Activated naive CD8-positive, alpha-beta T cell treated with anti-CD3 and anti-CD28 coated beads for 36 hours (primary cell): ENCODE data around the gene ZNF669. TPM values are rescaled to one million over a fixed set of nuclear protein-coding genes. Genes with fewer than 3 reads are reported as not detected.

ENCODE experiments used
- DNase-seq: peaks from one replicate; pipeline ENCODE4 v3.0.0; 2021
- H3K27ac Mint-ChIP-seq: one replicate; pipeline ENCODE4 v1.8.0; 2022; ENCODE audit warnings: mild to moderate bottlenecking, moderate library complexity, mixed read lengths
- H3K27me3 Mint-ChIP-seq: one replicate; pipeline ENCODE4 v1.8.0; 2022; ENCODE audit warnings: mild to moderate bottlenecking, mixed read lengths
- H3K36me3 Mint-ChIP-seq: one replicate; pipeline ENCODE4 v1.8.0; 2021; ENCODE audit warnings: mild to moderate bottlenecking, mixed read lengths
- H3K4me1 Mint-ChIP-seq: one replicate; pipeline ENCODE4 v1.8.0; 2021; ENCODE audit warnings: mixed read lengths
- H3K4me3 Mint-ChIP-seq: one replicate; pipeline ENCODE4 v1.8.0; 2022; ENCODE audit warnings: mild to moderate bottlenecking, moderate library complexity, mixed read lengths
- H3K9me3 Mint-ChIP-seq: one replicate; pipeline ENCODE4 v1.8.0; 2022; ENCODE audit warnings: mixed read lengths
- total RNA-seq, 2 experiments: library from RNA; stranded (reverse); gene quantifications; one replicate each; pipeline ENCODE4 v1.2.3, GENCODE V29; 2021

The ZNF669 gene
- total RNA-seq, 2 experiments from 2014 or later, result 9.6 to 10.2 TPM

DNA sequence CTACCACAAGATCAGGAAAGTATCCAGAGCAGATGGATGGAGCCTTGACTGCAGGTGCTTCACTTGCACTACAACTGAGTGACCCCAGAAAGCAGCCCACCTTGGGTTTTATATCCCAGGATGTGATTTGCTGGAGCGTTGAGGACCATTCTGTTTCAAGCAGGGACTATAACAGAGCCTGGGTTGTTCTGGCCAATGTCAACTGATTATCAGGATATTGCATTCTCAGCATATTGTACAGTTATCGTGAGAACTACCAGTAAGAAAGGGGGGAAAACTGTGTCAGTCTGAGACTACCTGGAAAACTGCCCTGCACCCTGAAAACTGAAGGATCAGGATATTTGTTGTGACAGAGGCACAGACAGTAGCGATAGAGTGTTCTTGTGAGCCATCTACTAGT, 8.0 kb downstream of the ZNF669 start:
- H3K36me3 Mint-ChIP-seq, result peaks cover 52% of the 10 kb centered on the region
- DNase-seq, result no peak
- H3K4me1 Mint-ChIP-seq, result no peaks in the 10 kb centered on the region
- H3K4me3 Mint-ChIP-seq, result no peak overlapping the region
- H3K9me3 Mint-ChIP-seq, result peaks cover 40% of the 10 kb centered on the region
- no peaks in the 10 kb centered on the region for H3K27me3 Mint-ChIP-seq
- no peak overlapping the region for H3K27ac Mint-ChIP-seq

DNA sequence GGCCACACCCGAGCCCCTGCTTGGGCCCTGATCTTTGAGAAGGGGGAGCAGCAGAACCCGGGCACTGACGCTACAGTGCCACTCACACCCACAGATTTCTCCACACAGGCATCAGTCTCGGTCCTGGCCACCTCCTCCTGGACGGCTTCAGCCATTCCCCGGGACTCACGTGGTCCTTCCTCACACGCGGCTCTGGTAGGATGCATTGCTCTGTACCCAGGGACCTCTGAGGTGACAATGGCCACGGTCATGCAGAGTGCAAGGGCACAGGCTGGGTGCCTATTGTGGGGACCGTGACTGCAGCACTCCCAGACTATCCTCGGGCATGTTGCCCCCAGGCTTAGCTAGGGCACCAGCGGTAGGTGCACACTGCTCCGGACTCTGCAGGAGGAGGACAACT, 13.7 kb downstream of the ZNF669 start:
- no peaks in the 10 kb centered on the region for H3K36me3 Mint-ChIP-seq
- no peak overlapping the region for H3K27ac Mint-ChIP-seq
- H3K9me3 Mint-ChIP-seq, result peaks cover 6% of the 10 kb centered on the region
- no peak overlapping the region for H3K4me3 Mint-ChIP-seq
- no peaks in the 10 kb centered on the region for H3K27me3 Mint-ChIP-seq
- DNase-seq, result no peak
- no peaks in the 10 kb centered on the region for H3K4me1 Mint-ChIP-seq

DNA sequence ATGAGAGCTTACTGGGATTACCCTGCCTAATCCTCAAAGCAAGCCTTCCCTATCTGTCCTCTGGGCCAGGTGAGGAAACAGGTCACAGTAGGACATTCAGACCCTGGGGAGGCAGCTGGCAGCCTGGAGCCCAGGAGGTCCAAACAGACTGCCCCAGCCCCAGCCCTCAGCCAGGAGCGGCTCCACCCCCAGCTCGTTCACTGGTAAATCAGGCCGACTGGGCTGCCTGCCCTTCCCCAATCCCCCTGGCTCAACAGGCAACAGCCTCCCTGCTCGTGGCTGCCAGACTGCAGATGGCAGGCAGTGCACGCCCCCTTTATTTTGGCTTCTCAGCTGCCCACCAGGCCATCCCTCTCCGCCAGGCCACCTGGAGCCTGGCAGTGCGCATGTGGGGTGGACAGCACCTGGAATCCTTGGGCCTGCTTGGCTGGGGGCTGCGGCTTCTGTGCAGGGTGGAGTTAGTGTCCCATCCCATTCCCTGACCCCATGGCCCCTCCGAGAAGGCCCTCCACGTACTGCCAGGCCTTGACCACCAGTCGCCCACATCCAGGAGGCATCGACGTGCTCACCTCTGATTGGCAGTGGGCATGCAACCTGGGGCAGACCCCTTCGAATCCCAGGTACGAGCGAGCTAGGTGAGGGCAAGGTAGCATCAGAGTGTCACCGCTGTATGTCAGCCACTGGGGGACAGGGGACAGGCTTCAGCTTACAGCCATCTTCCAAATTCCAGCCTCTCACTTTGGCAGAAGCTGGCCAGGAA, 14.4 kb downstream of the ZNF669 start:
- Mint-ChIP-seq H3K27me3 (no peaks in the 10 kb centered on the region), H3K36me3 (no peaks in the 10 kb centered on the region), H3K4me3 (no peak overlapping the region), H3K4me1 (no peaks in the 10 kb centered on the region), H3K27ac (no peak overlapping the region), H3K9me3 (peaks cover 7% of the 10 kb centered on the region)
- no peak for DNase-seq

DNA sequence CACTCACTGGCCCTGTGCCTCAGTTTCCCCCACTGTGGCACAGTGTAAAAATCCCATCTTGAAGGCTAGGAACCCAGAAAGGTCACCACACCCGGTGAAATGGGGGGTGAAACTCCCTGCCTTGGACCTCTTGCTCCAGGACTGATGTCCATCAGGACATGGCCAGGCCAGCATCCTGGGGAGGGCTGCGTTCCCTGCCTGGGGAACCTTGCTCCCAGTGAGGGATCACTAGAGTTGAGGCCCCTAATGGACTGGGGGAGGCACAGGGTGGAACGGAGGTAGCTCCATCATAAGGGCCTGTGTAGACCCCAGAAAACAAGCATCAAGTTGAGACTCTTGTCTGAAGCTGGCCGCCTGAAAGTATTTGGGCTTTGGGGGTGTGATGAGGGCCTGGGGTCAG, 15.2 kb downstream of the ZNF669 start:
- no peaks in the 10 kb centered on the region for H3K27me3 Mint-ChIP-seq
- no peak for DNase-seq
- no peaks in the 10 kb centered on the region for H3K4me1 Mint-ChIP-seq
- H3K27ac Mint-ChIP-seq, result no peak overlapping the region
- H3K36me3 Mint-ChIP-seq, result no peaks in the 10 kb centered on the region
- H3K9me3 Mint-ChIP-seq, result peaks cover 5% of the 10 kb centered on the region
- H3K4me3 Mint-ChIP-seq, result no peak overlapping the region

DNA sequence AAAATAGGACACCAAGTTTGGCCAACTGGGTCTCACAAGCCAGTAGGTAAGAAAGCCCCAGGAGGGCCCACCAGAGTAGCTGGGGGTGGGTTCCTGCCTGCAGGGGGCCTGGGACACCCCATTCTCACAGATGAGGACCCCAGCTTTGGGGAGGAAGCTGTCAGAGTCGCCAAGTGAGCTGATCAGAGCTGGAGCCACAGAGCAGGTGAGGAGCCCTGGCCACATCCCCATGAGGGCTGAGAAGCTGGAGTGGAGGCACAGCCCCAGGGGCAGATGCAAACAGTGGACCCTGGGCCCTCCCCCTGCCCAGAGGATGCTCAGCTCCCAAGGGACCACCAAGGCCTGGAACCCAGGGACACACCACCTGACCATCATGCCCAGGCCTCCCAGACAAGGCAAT, 16.9 kb downstream of the ZNF669 start:
- Mint-ChIP-seq H3K4me3 (no peak overlapping the region), H3K4me1 (no peaks in the 10 kb centered on the region), H3K9me3 (peaks cover 4% of the 10 kb centered on the region), H3K27me3 (peaks cover 7% of the 10 kb centered on the region), H3K27ac (no peak overlapping the region), H3K36me3 (no peaks in the 10 kb centered on the region)
- no peak for DNase-seq

DNA sequence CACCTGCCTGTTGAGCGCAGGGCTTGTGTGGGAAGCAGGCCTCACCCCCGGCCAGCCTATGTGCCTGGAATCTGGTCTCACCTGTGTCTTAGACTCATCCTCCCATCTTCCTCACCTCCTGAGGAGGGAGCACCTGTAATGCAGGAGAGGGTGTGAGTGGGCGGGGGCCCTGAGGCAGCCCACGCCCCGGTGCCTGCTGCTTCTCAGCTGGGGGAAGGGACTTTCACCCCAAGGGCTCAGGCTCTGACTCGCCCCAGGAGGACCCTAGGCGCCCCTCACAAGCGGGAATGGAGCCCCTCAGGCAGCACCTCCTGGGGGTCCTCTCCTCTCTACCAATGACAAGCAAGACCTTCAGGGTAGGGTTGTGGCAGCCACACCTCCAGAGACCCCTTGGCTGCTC, 18.8 kb downstream of the ZNF669 start:
- H3K9me3 Mint-ChIP-seq, result peaks cover 4% of the 10 kb centered on the region
- H3K27ac Mint-ChIP-seq, result no peak overlapping the region

DNA sequence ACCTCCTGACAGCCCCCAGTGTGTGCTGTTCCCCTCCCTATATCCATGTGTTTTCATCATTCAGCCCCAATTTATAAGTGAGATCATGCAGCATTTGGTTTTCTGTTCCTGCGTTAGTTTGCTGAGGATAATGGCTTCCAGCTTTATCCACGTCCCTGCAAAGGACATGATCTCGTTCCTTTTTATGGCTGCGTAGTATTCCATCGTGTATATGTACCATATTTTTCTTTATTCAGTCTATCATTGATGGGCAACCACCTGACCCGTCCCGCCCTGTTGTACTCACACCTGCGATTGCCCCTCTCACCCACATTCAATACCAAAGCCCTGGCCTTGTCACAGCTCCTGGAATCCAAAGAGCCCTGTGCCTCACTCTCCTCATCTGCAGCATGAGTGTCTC, 19.4 kb downstream of the ZNF669 start:
- H3K27me3 Mint-ChIP-seq, result peaks cover 9% of the 10 kb centered on the region
- no peak overlapping the region for H3K4me3 Mint-ChIP-seq
- no peaks in the 10 kb centered on the region for H3K4me1 Mint-ChIP-seq
- DNase-seq, result no peak
- peaks cover 4% of the 10 kb centered on the region for H3K9me3 Mint-ChIP-seq
- H3K27ac Mint-ChIP-seq, result no peak overlapping the region
- no peaks in the 10 kb centered on the region for H3K36me3 Mint-ChIP-seq

More for the DNA sequence above, 18.8 kb downstream of the ZNF669 start:
- DNase-seq, result no peak
- no peak overlapping the region for H3K4me3 Mint-ChIP-seq
- peaks cover 9% of the 10 kb centered on the region for H3K27me3 Mint-ChIP-seq
- no peaks in the 10 kb centered on the region for H3K36me3 Mint-ChIP-seq
- no peaks in the 10 kb centered on the region for H3K4me1 Mint-ChIP-seq

DNA sequence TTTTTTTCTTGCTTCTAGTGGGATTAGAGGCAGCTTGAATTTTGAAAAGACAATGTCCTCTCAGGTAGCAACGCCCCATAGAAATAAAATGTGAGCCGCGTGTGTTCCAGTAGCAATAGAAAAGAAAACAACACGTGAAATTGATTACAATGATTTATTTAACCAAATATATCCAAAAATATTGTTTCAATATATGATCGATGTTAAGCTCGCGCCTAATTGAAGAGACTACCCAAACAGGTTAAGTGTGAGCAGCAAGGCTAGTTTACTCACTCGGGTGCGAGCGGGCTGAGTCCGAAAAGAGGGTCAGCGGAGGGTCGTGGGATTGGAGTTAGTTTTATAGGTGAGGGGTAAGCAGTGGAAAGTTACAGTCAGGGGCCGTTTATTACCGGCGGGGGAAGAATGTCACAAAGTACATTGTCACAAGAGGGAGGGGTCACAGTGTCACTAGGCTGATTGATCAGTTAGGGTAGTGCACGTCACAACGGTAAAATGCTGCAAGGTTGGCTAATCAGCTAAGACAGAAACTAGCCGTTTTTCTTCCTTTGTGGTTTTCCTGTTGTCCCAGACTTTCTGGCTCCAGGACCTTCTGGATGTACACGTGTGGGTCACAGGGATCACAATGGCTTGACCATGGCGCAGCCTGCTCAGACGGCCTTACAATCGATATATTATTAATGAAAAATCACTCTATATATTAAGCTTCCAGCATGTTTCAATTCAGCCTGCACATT, 24.8 kb downstream of the ZNF669 start:
- H3K27me3 Mint-ChIP-seq, result peaks cover 9% of the 10 kb centered on the region
- peaks cover 11% of the 10 kb centered on the region for H3K9me3 Mint-ChIP-seq
- H3K4me3 Mint-ChIP-seq, result peak overlapping the region; percentile 87
- H3K36me3 Mint-ChIP-seq, result peaks cover 31% of the 10 kb centered on the region
- peak overlapping the region; percentile 89 for H3K27ac Mint-ChIP-seq
- peak; percentile 16 for DNase-seq
- peaks cover 18% of the 10 kb centered on the region for H3K4me1 Mint-ChIP-seq

DNA sequence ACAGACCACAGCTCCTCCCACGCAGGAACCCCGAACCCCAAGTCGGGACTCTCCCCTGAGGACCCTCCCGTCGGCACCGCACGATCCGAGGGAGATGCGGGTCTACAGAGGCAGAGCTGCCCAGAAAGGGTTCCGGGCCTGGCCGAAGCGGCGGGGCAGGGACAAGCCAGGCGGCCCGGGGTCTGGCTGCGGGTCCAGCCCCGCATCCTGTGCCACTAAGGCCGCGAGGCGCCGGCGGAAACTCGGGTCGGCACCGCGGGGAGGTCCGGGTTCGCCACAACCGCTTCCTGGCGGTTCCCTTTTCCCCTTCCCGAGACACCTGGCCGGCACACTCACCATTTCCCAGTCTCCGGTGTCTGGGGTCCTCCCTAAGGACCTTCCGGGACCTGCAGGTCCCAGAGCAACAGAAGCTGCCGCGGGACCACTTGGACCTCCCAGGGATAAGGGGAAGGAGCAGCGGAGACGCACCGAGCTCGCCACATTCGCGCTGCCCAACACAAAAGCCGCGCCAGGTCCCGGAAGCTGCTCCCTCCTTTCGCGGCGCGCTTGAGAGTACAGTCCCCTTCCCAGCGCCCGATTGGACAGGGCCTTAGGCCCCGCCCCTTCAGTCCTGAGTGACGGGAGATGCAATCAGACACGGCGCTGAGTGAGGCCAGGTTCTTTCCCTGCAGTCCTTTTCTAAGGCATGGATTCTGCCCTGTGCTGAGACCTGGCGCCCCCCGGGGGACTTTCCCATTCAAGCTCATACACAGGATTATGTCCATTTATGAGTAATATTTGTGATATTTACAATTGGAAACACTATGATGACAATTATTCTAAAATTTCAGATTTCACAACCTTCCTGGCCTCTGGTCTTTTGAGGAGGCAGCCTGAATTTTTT, 25.7 kb downstream of the ZNF669 start, which contains the start of gene ZNF670:
TSS of gene ZNF670 (minus strand) at position 554 of the 883 bp plus-strand sequence. CDS start at position 339, 215 bp downstream.
- peaks cover 39% of the 10 kb centered on the region for H3K36me3 Mint-ChIP-seq

DNA sequence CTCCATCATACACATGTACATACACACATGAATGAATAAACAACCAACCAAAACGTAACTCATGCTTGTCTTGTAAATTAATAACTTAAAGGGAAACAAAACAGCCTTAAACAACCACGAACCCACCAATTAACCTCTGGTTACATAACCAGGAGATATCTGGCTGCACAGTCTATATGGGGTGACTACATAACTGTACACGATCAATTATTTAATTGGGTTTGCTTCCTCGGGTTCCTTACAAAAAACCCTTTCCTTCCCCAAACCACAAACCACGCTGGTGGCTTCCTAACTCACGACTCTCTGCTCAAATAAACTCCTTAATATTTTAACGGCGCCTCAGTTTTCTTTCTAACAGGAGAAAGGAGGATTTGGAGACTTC, 26.3 kb downstream of the ZNF669 start:
- Mint-ChIP-seq H3K9me3 (peaks cover 15% of the 10 kb centered on the region), H3K4me1 (peaks cover 18% of the 10 kb centered on the region), H3K36me3 (peaks cover 40% of the 10 kb centered on the region), H3K27me3 (peaks cover 6% of the 10 kb centered on the region), H3K4me3 (peak overlapping the region; percentile 87), H3K27ac (peak overlapping the region; percentile 89)
- DNase-seq, result no peak

More for the DNA sequence above, 25.7 kb downstream of the ZNF669 start, which contains the start of gene ZNF670:
- peaks cover 18% of the 10 kb centered on the region for H3K4me1 Mint-ChIP-seq
- peaks cover 9% of the 10 kb centered on the region for H3K27me3 Mint-ChIP-seq
- peak within 1 kb of the TSS; percentile 89 for H3K27ac Mint-ChIP-seq
- H3K4me3 Mint-ChIP-seq, result peak within 1 kb of the TSS; percentile 87
- peak; percentile 94 for DNase-seq
- H3K9me3 Mint-ChIP-seq, result peaks cover 14% of the 10 kb centered on the region

DNA sequence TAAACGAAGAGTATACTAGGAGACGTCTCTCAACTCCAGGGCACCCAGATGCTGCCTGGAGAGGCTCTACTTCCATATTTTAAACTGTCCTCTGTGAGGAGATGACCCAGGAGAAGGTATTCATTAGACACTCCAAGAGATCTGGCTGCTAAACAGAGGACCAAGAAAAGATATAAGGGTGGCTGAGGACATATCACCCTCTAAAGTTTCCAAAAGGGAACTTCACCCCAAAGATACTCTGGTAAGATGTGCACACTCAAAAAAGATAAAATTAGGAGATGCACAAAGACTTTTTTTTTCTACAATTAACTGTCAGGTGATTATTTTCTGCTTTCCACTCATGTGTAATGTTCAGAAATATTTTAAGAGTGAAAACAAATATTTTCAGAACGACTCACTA, 26.9 kb downstream of the ZNF669 start:
- Mint-ChIP-seq H3K4me1 (peaks cover 18% of the 10 kb centered on the region), H3K27me3 (peaks cover 2% of the 10 kb centered on the region), H3K4me3 (peak overlapping the region; percentile 87), H3K27ac (no peak overlapping the region), H3K9me3 (peaks cover 17% of the 10 kb centered on the region), H3K36me3 (peaks cover 43% of the 10 kb centered on the region)
- no peak for DNase-seq

DNA sequence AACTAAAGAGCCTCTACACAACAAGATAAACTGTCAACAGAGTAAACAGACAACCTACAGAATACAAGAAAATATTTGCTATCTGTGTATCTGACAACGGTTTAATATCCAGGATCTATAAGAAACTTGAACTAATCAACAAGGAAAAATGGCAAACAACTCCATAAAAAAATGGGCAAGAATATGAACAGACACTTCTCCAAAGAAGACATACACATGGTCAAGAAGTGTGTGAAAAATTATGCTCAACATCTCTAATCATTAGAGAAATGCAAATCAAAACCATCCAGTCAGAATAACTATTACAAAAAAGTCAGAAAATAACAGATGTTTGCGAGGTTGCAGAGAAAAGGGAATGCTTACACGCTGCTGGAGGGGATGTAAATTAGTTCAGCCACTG, 33.5 kb downstream of the ZNF669 start:
- peaks cover 43% of the 10 kb centered on the region for H3K9me3 Mint-ChIP-seq
- H3K4me1 Mint-ChIP-seq, result no peaks in the 10 kb centered on the region
- H3K27me3 Mint-ChIP-seq, result no peaks in the 10 kb centered on the region
- no peak overlapping the region for H3K27ac Mint-ChIP-seq
- no peak for DNase-seq
- H3K4me3 Mint-ChIP-seq, result no peak overlapping the region
- peaks cover 66% of the 10 kb centered on the region for H3K36me3 Mint-ChIP-seq

DNA sequence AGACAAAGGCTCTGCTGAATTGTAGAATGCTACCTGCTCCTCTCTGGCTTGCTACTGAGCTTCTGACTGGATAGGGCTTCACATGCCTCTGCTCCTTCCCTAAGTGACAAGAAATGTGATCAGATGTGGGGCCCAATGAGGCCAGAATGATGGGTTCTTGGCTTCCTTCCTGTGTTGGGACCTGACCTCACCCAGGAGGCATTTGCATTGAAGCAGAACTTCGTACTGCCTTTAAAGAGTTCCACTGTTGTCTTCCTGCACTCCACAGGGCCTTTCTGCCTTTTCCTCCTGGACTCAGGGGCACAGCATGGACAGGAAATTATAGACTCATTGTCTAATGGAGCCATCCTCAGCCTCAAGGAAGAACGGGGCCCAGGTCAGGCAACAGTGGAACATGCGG, 39.9 kb downstream of the ZNF669 start:
- peaks cover 49% of the 10 kb centered on the region for H3K9me3 Mint-ChIP-seq
- no peak overlapping the region for H3K4me3 Mint-ChIP-seq
- no peak overlapping the region for H3K27ac Mint-ChIP-seq

DNA sequence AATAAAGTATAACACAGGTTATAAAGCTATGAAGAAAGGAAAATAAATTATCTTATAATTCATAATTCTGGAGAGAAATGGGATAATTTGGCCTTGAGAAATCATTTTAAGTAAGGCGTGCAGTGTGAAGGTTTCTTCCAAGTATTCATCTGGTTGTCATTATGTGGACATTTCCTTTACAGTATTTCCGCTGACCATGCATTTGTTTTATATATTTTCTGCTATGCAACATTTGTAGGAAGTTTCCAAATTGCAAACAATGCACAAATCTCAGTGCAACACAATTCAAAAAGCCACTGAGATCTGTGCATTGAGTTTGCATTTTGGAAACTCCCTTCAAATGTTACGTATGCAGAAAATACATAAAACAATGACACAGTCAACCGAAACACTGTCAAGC, 43.4 kb downstream of the ZNF669 start:
- peaks cover 59% of the 10 kb centered on the region for H3K9me3 Mint-ChIP-seq
- H3K4me1 Mint-ChIP-seq, result no peaks in the 10 kb centered on the region
- H3K27me3 Mint-ChIP-seq, result no peaks in the 10 kb centered on the region
- H3K27ac Mint-ChIP-seq, result no peak overlapping the region
- DNase-seq, result no peak
- H3K36me3 Mint-ChIP-seq, result peaks cover 70% of the 10 kb centered on the region
- no peak overlapping the region for H3K4me3 Mint-ChIP-seq

More for the DNA sequence above, 39.9 kb downstream of the ZNF669 start:
- no peaks in the 10 kb centered on the region for H3K27me3 Mint-ChIP-seq
- no peak for DNase-seq
- no peaks in the 10 kb centered on the region for H3K4me1 Mint-ChIP-seq
- peaks cover 71% of the 10 kb centered on the region for H3K36me3 Mint-ChIP-seq

DNA sequence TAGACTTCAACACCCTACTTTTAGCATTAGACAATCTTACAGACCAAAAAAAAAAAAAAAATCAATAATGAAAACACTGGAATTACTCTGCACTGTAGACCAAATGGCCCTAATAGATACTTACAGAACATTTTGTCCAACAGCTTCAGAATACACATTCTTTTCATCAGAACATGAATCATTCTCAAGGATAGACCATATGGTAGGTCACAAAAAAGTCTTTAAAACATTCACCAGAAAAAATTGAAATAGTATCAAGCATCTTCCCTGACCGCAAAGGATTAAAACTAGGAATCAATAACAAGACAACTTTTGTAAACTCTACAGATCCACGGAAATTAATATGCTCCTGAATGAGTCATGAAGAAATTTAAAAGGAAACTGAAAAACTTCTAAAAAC, 48.1 kb downstream of the ZNF669 start:
- Mint-ChIP-seq H3K9me3 (peaks cover 73% of the 10 kb centered on the region), H3K27ac (no peak overlapping the region), H3K27me3 (no peaks in the 10 kb centered on the region), H3K4me3 (no peak overlapping the region), H3K4me1 (no peaks in the 10 kb centered on the region), H3K36me3 (peaks cover 66% of the 10 kb centered on the region)
- no peak for DNase-seq
